ENCODE data around the gene TFCP2L1.
A peak's percentile ranks its signal among the peaks of the same experiment; 100 is the strongest.
"Not testable (repeated sequence)": the region's sequence is repeated elsewhere in the genome, so short reads cannot be mapped to it uniquely, and the experiment has no call there.

Gene TFCP2L1

DNA sequence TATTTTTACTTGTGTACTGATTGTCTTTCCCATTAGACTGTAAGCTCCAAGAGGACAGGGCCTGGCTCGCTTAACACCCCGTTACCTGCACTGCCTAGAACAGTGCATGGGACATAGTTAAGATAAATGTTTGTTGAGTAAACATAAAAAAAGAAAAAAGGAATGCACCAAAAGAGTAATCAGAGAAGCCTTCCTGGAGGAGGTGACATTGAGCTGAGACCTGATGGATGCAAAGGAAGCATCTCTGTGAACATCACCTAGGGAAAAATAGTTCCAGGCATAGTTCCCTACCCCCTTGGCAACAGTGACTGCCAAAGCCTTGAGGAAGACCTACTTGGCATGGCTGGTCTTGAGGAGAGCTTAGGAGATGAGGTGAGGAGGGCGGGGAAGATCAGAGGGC lies 924 bp upstream of the TFCP2L1 start:
- no peak for DNase-seq (ENCODE audit: low read depth, low spot score)

DNA sequence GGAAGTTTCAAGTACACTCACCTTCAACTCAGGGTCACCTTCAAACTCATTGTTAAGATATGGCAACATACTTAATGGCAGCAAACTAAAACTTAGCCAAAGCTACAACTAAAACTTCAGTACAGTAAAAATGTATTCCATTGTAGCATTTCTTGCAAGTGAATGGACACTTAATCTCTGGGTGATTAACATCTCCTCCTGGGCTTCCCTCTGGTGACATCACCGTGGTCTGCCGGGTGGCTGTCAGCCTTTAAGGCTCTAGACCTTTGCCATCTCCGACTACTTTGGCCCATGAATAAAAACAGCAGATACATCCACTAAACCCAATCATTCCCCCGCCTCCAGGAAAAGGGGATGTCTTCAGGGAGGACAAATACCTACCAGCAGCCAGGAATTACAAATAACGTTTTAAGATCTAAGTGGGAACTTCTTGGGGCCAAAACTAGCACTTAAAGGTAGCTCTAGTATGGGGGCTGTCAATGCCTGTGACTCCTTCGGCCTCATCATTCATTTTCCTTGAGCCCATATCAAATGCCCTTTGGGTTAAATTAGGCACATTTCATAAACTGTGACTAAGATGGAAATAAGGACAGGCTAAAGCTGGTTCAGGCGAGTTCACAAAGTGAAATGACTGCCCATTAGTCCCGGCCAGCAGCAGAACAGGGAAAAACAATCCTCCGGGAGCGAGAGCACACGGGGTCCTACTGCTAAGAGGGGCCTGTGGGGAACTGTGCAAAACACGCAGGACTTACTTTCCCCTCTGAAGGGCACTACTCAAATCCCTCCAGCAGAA lies 1.1 kb downstream of the TFCP2L1 start:
- Histone ChIP-seq H3K4me1 (ENCODE audit: control insufficient read depth, insufficient read depth, low read length) (no peaks in the 10 kb centered on the region; the same call in 1 of the 2 replicates), H3K4me3 (ENCODE audit: low read length) (peak overlapping the region; percentile 35; the same call in 1 of the 2 replicates), H3K36me3 (ENCODE audit: control insufficient read depth, insufficient read depth, low read length) (no peaks in the 10 kb centered on the region), H3K27me3 (ENCODE audit: control insufficient read depth, insufficient read depth, low read length) (peaks cover 9% of the 10 kb centered on the region), H3K9me3 (ENCODE audit: control insufficient read depth, insufficient read depth, low read length) (no peaks in the 10 kb centered on the region), H3K27ac (ENCODE audit: low read length) (no peak overlapping the region)
- DNase-seq (ENCODE audit: low read depth, low spot score) = no peak
- WGBS (ENCODE audit: insufficient coverage, insufficient read length) = no CpG with 5 or more reads among the region's 12 CpGs

More for the DNA sequence above, 924 bp upstream of the TFCP2L1 start:
- no peaks in the 10 kb centered on the region for H3K36me3 ChIP-seq (ENCODE audit: control insufficient read depth, insufficient read depth, low read length)
- no peaks in the 10 kb centered on the region for H3K9me3 ChIP-seq (ENCODE audit: control insufficient read depth, insufficient read depth, low read length)
- H3K4me1 ChIP-seq (ENCODE audit: control insufficient read depth, insufficient read depth, low read length) = no peaks in the 10 kb centered on the region; the same call in 1 of the 2 replicates
- peaks cover 9% of the 10 kb centered on the region for H3K27me3 ChIP-seq (ENCODE audit: control insufficient read depth, insufficient read depth, low read length)
- WGBS (ENCODE audit: insufficient coverage, insufficient read length) = no CpG with 5 or more reads among the region's 3 CpGs
- H3K4me3 ChIP-seq (ENCODE audit: low read length) = no peak overlapping the region
- H3K27ac ChIP-seq (ENCODE audit: low read length) = no peak overlapping the region

DNA sequence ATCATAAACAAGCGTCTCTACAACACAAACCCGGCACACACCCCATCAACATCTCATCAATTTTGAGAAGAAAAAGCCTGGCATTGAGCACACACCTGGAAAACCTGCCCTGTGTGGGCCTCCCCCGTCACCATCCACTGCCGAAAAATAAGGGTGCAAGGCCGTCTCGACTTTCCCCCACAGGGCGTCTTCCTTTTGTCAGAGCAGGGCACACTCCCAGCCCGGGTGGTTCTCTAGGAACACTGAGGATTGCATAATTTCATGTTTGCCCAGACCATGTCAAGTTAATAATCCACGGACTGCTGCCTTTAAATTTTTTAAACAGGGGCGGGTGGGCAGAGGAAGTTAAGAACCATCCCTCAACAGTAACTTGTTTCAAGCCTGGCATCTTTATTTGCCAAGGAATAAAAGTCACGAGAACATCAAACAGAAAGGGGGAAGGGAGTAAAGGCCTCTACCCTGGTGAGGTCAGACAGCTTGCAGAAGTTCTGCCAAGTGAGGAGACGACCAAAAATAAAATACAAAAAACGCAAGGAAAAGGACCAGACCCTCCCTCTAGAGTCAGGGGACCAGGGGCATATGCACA lies 2.1 kb downstream of the TFCP2L1 start:
- no peaks in the 10 kb centered on the region; the same call in 1 of the 2 replicates for H3K4me1 ChIP-seq (ENCODE audit: control insufficient read depth, insufficient read depth, low read length)
- H3K4me3 ChIP-seq (ENCODE audit: low read length) = no peak overlapping the region
- H3K9me3 ChIP-seq (ENCODE audit: control insufficient read depth, insufficient read depth, low read length) = no peaks in the 10 kb centered on the region
- no peak for DNase-seq (ENCODE audit: low read depth, low spot score)
- peaks cover 9% of the 10 kb centered on the region for H3K27me3 ChIP-seq (ENCODE audit: control insufficient read depth, insufficient read depth, low read length)
- no peaks in the 10 kb centered on the region for H3K36me3 ChIP-seq (ENCODE audit: control insufficient read depth, insufficient read depth, low read length)
- H3K27ac ChIP-seq (ENCODE audit: low read length) = no peak overlapping the region
- WGBS (ENCODE audit: insufficient coverage, insufficient read length) = no CpG with 5 or more reads among the region's 13 CpGs

DNA sequence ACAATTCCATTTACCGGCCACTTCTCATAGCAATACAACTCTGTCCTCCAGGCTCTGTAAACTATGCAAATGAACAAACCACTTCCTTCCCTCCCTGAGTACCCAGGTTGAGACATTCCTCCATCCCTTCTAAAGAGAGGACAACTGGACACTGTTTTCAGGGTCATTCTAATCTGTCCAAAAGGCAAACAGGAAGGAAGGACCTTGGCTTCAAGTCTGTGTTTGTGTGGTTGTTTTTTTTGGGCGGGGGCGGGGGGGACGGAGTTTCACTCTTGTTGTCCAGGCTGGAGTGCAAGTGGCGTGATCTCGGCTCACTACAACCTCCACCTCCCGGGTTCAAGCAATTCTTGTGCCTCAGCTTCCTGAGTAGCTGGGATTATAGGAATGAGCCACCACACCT lies 3.3 kb downstream of the TFCP2L1 start:
- DNase-seq (ENCODE audit: low read depth, low spot score) = no peak
- Histone ChIP-seq H3K9me3 (ENCODE audit: control insufficient read depth, insufficient read depth, low read length) (no peaks in the 10 kb centered on the region), H3K27me3 (ENCODE audit: control insufficient read depth, insufficient read depth, low read length) (peaks cover 9% of the 10 kb centered on the region), H3K4me3 (ENCODE audit: low read length) (no peak overlapping the region), H3K36me3 (ENCODE audit: control insufficient read depth, insufficient read depth, low read length) (no peaks in the 10 kb centered on the region), H3K27ac (ENCODE audit: low read length) (no peak overlapping the region), H3K4me1 (ENCODE audit: control insufficient read depth, insufficient read depth, low read length) (no peaks in the 10 kb centered on the region; the same call in 1 of the 2 replicates)
- 100% methylated on average over 1 of the region's 7 CpGs for WGBS (ENCODE audit: insufficient coverage, insufficient read length)

DNA sequence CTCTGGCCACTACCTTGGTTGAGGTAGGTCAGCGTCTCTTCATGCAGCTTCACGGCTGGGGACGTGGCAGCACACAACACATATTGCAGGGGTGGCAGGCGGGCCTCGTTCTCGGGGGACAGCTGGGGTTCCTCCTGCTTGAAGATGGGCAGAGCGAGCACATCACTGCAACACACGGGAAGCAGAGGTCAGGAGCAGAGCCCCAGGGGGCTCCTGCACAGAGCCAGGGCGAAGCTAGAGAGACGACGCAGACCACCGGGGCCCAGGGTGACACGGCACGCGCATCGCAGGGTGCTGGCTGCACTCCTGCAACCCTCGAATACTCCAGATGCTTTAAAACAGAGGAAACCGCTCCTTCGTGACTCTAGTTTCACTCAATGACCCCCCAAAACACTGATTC lies 3.9 kb downstream of the TFCP2L1 start:
- H3K27ac ChIP-seq (ENCODE audit: low read length) = no peak overlapping the region
- H3K36me3 ChIP-seq (ENCODE audit: control insufficient read depth, insufficient read depth, low read length) = no peaks in the 10 kb centered on the region
- no peak overlapping the region for H3K4me3 ChIP-seq (ENCODE audit: low read length)
- H3K9me3 ChIP-seq (ENCODE audit: control insufficient read depth, insufficient read depth, low read length) = no peaks in the 10 kb centered on the region
- WGBS (ENCODE audit: insufficient coverage, insufficient read length) = no CpG with 5 or more reads among the region's 19 CpGs
- no peaks in the 10 kb centered on the region; the same call in 1 of the 2 replicates for H3K4me1 ChIP-seq (ENCODE audit: control insufficient read depth, insufficient read depth, low read length)
- DNase-seq (ENCODE audit: low read depth, low spot score) = no peak
- H3K27me3 ChIP-seq (ENCODE audit: control insufficient read depth, insufficient read depth, low read length) = peaks cover 9% of the 10 kb centered on the region

DNA sequence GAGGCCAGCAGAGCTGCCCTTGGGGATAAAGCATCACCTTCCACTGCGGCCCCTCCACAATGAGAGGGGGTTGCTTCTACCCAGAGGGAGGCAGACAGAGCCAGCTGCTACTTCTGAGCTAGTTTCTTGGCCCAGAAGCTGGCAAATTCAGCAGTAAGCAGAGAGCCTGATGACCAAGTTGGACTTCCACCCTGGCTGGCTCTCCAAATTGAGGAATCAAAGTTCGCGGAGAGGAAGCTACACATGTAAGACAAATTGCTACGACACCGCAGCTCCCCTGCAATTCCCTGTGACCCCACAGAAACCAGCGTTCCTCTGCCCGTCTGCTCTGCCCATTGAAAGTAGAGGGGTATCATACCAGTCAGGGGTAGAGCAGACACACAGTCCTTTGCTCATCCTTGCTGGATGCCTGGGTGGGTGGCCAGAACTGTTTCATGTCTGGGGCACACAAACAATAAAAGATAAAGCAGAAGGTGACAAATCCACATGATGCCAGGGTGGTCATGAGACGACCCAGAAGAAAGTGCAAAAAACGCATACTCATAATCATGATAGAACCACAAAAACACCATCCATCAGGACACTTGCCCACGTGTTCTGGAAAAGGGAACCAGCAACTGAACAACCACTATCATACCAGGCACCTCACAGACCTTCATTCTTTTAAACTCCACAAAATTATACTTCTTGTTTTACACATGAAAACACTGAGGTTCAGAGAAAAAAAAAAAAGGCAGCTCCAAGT lies 5.4 kb downstream of the TFCP2L1 start:
- no peak for DNase-seq (ENCODE audit: low read depth, low spot score)
- Histone ChIP-seq H3K4me3 (ENCODE audit: low read length) (no peak overlapping the region), H3K27me3 (ENCODE audit: control insufficient read depth, insufficient read depth, low read length) (peaks cover 9% of the 10 kb centered on the region), H3K4me1 (ENCODE audit: control insufficient read depth, insufficient read depth, low read length) (no peaks in the 10 kb centered on the region; the same call in 1 of the 2 replicates), H3K36me3 (ENCODE audit: control insufficient read depth, insufficient read depth, low read length) (no peaks in the 10 kb centered on the region), H3K9me3 (ENCODE audit: control insufficient read depth, insufficient read depth, low read length) (no peaks in the 10 kb centered on the region), H3K27ac (ENCODE audit: low read length) (no peak overlapping the region)
- no CpG with 5 or more reads among the region's 10 CpGs for WGBS (ENCODE audit: insufficient coverage, insufficient read length)

DNA sequence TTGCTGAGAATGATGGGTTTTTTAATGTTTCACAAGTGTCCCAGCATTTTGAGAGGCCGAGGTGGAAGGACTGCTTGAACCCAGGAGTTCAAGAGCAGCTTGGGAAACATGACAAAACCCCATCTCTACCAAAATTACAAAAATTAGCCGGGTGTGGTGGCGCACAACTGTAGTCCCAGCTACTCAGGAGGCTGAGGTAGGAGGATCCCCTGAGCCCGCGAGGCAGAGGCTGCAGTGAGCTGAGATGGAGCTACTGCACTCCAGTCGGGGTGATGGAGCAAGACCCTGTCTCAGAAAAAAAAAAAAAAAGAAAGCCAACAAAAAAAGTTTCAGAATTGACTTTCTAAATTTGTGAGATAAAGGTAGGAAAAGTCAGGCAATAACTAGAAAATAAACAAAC lies 8.7 kb downstream of the TFCP2L1 start:
- no peak overlapping the region for H3K4me3 ChIP-seq (ENCODE audit: low read length)
- DNase-seq (ENCODE audit: low read depth, low spot score) = no peak
- no CpG with 5 or more reads among the region's 6 CpGs for WGBS (ENCODE audit: insufficient coverage, insufficient read length)

DNA sequence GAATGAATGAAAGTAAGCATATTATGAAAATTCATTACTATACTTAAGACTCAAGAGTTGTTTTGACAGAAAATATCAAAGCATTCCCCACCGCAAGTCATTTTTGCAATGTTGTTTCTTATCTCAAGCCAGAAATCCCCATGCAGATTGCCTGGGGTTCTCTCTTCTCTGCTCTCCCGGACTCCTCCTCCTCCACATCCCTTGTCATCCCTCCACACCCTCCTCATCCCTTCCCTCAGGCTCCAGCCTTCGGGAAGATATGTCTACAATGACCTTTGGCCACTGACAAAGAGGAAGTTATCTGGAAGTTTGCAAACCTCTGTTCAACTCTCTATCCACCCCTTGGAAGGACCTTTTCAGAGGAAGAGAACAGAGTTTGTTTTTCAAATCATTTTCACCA lies 11.9 kb downstream of the TFCP2L1 start:
- no peak for DNase-seq (ENCODE audit: low read depth, low spot score)
- Histone ChIP-seq H3K27me3 (ENCODE audit: control insufficient read depth, insufficient read depth, low read length) (no peaks in the 10 kb centered on the region), H3K9me3 (ENCODE audit: control insufficient read depth, insufficient read depth, low read length) (no peaks in the 10 kb centered on the region), H3K36me3 (ENCODE audit: control insufficient read depth, insufficient read depth, low read length) (no peaks in the 10 kb centered on the region), H3K27ac (ENCODE audit: low read length) (no peak overlapping the region), H3K4me1 (ENCODE audit: control insufficient read depth, insufficient read depth, low read length) (no peaks in the 10 kb centered on the region), H3K4me3 (ENCODE audit: low read length) (no peak overlapping the region)
- no CpG with 5 or more reads among the region's 3 CpGs for WGBS (ENCODE audit: insufficient coverage, insufficient read length)

More for the DNA sequence above, 8.7 kb downstream of the TFCP2L1 start:
- no peaks in the 10 kb centered on the region for H3K27me3 ChIP-seq (ENCODE audit: control insufficient read depth, insufficient read depth, low read length)
- H3K9me3 ChIP-seq (ENCODE audit: control insufficient read depth, insufficient read depth, low read length) = no peaks in the 10 kb centered on the region
- H3K27ac ChIP-seq (ENCODE audit: low read length) = no peak overlapping the region
- H3K4me1 ChIP-seq (ENCODE audit: control insufficient read depth, insufficient read depth, low read length) = no peaks in the 10 kb centered on the region
- no peaks in the 10 kb centered on the region for H3K36me3 ChIP-seq (ENCODE audit: control insufficient read depth, insufficient read depth, low read length)

DNA sequence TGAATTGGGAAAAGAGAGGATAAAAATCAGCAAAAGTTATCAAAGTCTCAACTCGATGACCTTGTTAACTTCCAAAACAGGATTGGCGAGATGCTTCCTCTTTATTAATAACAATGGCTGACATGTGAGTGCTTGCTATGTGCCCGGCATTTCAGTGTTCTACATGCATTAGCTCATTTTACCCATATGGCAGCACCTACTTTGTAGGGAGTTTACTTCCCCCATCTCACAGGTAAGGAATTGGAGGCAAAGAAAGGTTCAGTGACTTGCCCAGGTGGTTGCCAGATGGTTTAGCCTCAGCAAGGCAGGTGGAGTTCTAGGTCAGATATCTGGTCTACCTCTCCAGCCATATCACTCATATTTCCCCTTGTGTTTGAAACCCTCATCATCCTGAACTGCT lies 12.4 kb downstream of the TFCP2L1 start:
- no peak for DNase-seq (ENCODE audit: low read depth, low spot score)
- no peaks in the 10 kb centered on the region for H3K9me3 ChIP-seq (ENCODE audit: control insufficient read depth, insufficient read depth, low read length)
- H3K4me1 ChIP-seq (ENCODE audit: control insufficient read depth, insufficient read depth, low read length) = no peaks in the 10 kb centered on the region
- H3K27me3 ChIP-seq (ENCODE audit: control insufficient read depth, insufficient read depth, low read length) = no peaks in the 10 kb centered on the region
- H3K4me3 ChIP-seq (ENCODE audit: low read length) = no peak overlapping the region
- H3K36me3 ChIP-seq (ENCODE audit: control insufficient read depth, insufficient read depth, low read length) = no peaks in the 10 kb centered on the region
- no peak overlapping the region for H3K27ac ChIP-seq (ENCODE audit: low read length)
- WGBS (ENCODE audit: insufficient coverage, insufficient read length) = no CpG with 5 or more reads among the region's 3 CpGs

DNA sequence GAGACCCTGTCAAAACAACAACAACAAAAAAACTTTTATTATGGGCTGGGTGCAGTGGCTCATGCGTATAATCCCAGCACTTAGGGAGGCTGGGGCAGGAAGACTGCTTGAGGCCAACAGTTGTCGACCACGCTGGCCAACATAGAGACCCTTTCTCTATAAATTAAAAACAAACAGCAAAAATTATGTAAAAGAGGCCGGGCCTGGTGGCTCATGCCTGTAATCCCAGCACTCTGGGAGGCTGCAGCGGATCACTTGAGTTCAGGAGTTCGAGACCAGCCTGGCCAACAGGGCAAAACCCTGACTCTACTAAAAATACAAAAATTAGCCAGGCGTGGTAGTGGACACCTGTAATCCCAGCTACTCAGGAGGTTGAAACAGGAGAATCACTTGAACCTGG lies 15.6 kb downstream of the TFCP2L1 start:
- not testable (repeated sequence) for H3K4me3 ChIP-seq (ENCODE audit: low read length); H3K36me3 ChIP-seq (ENCODE audit: control insufficient read depth, insufficient read depth, low read length); H3K4me1 ChIP-seq (ENCODE audit: control insufficient read depth, insufficient read depth, low read length); H3K27ac ChIP-seq (ENCODE audit: low read length); H3K9me3 ChIP-seq (ENCODE audit: control insufficient read depth, insufficient read depth, low read length); DNase-seq (ENCODE audit: low read depth, low spot score); H3K27me3 ChIP-seq (ENCODE audit: control insufficient read depth, insufficient read depth, low read length)
- whole genome bisulfite sequencing (ENCODE audit: insufficient coverage, insufficient read length) = no CpG with 5 or more reads among the region's 7 CpGs
